ENCODE measurements around the gene BUB3. TPM values are rescaled to one million over a fixed set of nuclear protein-coding genes. Genes with fewer than 3 reads are reported as not detected.
A peak's percentile ranks its signal among the peaks of the same experiment; 100 is the strongest.

BUB3 gene
- polyA plus RNA-seq, 2 of the 4 experiments (the other 2 are of a cell fraction), result 216 to 229 TPM

GRCh38 chr10:123154711-123155505 is 706 bp downstream of the BUB3 start:
- Histone ChIP-seq H3K4me3 (peak overlapping the region; percentile 85), H3K27ac (peak overlapping the region; percentile 96 to 98), H3K4me2 (peak overlapping the region; percentile 80), H3K4me1 (peaks cover 45% of the 10 kb centered on the region), H3K9me3 (no peaks in the 10 kb centered on the region)
- POLR2A ChIA-PET, result interaction anchor here (1.0 to 1.2 kb wide), 2 partner anchors 9 to 146 kb away, joined by 4 to 5 read pairs; no protein-coding TSS in a partner anchor
- DNase-seq (ENCODE audit: low read depth in 1 of 2, low spot score in 1 of 2) (peak; percentile 50 to 64), ATAC-seq (peak; percentile 80 to 84), FAIRE-seq (no peak)
- 1% methylated on average over 40 of the region's 49 CpGs for WGBS (ENCODE audit: missing lambda C conversion rate)
- no peak for TF ChIP-seq MAFK (IDR thresholded peaks at IDR 0.05; ENCODE audit: partially characterized antibody)
- peak in 1 of 2 experiments; percentile 3; a peak in 1 of 5 replicates for TF ChIP-seq JUN (IDR thresholded peaks at IDR 0.05)
- no peak for TF ChIP-seq FOSB (CRISPR knock-in tag; IDR thresholded peaks at IDR 0.05)
- TF ChIP-seq MAX (IDR thresholded peaks at IDR 0.05), result peak; percentile 37; the same call in 1 of the 2 replicates
- no peak for TF ChIP-seq EHMT2 (IDR thresholded peaks at IDR 0.05; ENCODE audit: low read depth)
- CTCF ChIA-PET, result interaction anchor here (0.9 to 2.0 kb wide), 5 partner anchors 10 to 130 kb away, joined by 3 to 7 read pairs (median 3); no protein-coding TSS in a partner anchor

- ChIA-PET CTCF (interaction anchor here (0.7 to 1.4 kb wide), 6 partner anchors 11 to 224 kb away, joined by 3 to 4 read pairs (median 3); no protein-coding TSS in a partner anchor), POLR2A (interaction anchor here (0.5 kb wide), 1 partner anchor 48 kb away, joined by 3 read pairs; no protein-coding TSS in a partner anchor)
- Histone ChIP-seq H3K4me1 (peaks cover 45% of the 10 kb centered on the region), H3K9me3 (no peaks in the 10 kb centered on the region), H3K27ac (no peak overlapping the region), H3K4me3 (peak overlapping the region; percentile 85; the same call in 2 of the 3 replicates), H3K4me2 (peak overlapping the region; percentile 80)
- no peak for FAIRE-seq
- no peak for ATAC-seq
- TF ChIP-seq ZFP36 (IDR thresholded peaks at IDR 0.05; ENCODE audit: borderline replicate concordance, partially characterized antibody) (no peak), HMGXB4 (CRISPR knock-in tag; IDR thresholded peaks at IDR 0.05; ENCODE audit: borderline replicate concordance) (no peak), REST (IDR thresholded peaks at IDR 0.05) (no peak), EP300 (IDR thresholded peaks at IDR 0.05) (no peak), FOSB (CRISPR knock-in tag; IDR thresholded peaks at IDR 0.05) (no peak), MAZ (IDR thresholded peaks at IDR 0.05; ENCODE audit: borderline replicate concordance, low read depth, low read length) (no peak), MYC (IDR thresholded peaks at IDR 0.05; ENCODE audit: borderline replicate concordance, low read length) (no peak), PHF8 (IDR thresholded peaks at IDR 0.05; ENCODE audit: borderline replicate concordance, low read depth) (no peak), EHMT2 (IDR thresholded peaks at IDR 0.05; ENCODE audit: low read depth) (no peak), ZSCAN20 (CRISPR knock-in tag; IDR thresholded peaks at IDR 0.05) (no peak), CBX2 (IDR thresholded peaks at IDR 0.05; ENCODE audit: borderline replicate concordance, low read depth) (no peak), ZNF302 (CRISPR knock-in tag; IDR thresholded peaks at IDR 0.05) (no peak), HOXB13 (CRISPR knock-in tag; IDR thresholded peaks at IDR 0.05; ENCODE audit: low read depth) (no peak), MAX (IDR thresholded peaks at IDR 0.05) (no peak), CHD2 (IDR thresholded peaks at IDR 0.05; ENCODE audit: low read length, partially characterized antibody) (no peak)
- TF ChIP-seq, protein P1, sequence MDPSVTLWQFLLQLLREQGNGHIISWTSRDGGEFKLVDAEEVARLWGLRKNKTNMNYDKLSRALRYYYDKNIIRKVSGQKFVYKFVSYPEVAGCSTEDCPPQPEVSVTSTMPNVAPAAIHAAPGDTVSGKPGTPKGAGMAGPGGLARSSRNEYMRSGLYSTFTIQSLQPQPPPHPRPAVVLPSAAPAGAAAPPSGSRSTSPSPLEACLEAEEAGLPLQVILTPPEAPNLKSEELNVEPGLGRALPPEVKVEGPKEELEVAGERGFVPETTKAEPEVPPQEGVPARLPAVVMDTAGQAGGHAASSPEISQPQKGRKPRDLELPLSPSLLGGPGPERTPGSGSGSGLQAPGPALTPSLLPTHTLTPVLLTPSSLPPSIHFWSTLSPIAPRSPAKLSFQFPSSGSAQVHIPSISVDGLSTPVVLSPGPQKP (IDR thresholded peaks at IDR 0.05; ENCODE audit: low read depth, low read length), result no peak
- TF ChIP-seq, protein P2, sequence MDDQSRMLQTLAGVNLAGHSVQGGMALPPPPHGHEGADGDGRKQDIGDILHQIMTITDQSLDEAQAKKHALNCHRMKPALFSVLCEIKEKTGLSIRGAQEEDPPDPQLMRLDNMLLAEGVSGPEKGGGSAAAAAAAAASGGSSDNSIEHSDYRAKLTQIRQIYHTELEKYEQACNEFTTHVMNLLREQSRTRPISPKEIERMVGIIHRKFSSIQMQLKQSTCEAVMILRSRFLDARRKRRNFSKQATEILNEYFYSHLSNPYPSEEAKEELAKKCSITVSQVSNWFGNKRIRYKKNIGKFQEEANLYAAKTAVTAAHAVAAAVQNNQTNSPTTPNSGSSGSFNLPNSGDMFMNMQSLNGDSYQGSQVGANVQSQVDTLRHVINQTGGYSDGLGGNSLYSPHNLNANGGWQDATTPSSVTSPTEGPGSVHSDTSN (IDR thresholded peaks at IDR 0.05), result no peak
- TF ChIP-seq, protein P3, sequence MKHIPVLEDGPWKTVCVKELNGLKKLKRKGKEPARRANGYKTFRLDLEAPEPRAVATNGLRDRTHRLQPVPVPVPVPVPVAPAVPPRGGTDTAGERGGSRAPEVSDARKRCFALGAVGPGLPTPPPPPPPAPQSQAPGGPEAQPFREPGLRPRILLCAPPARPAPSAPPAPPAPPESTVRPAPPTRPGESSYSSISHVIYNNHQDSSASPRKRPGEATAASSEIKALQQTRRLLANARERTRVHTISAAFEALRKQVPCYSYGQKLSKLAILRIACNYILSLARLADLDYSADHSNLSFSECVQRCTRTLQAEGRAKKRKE (CRISPR knock-in tag; IDR thresholded peaks at IDR 0.05; ENCODE audit: low read depth), result no peak
- TF ChIP-seq, protein P4, sequence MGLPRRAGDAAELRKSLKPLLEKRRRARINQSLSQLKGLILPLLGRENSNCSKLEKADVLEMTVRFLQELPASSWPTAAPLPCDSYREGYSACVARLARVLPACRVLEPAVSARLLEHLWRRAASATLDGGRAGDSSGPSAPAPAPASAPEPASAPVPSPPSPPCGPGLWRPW (IDR thresholded peaks at IDR 0.05), result no peak
- WGBS (ENCODE audit: missing lambda C conversion rate), result 45% methylated on average over 2 of the region's 2 CpGs
- DNase-seq (ENCODE audit: low read depth in 1 of 2, low spot score in 1 of 2), result no peak
Observed at GRCh38 chr10:123156078-123156477, 1.9 kb downstream of the BUB3 start.
